ENCODE measurements around the gene IGDCC3.
"Not testable (repeated sequence)": the region's sequence is repeated elsewhere in the genome, so short reads cannot be mapped to it uniquely, and the experiment has no call there.

The IGDCC3 gene

GRCh38 chr15:65406424-65407000 lies 28.7 kb upstream of the IGDCC3 start:
- DNase-seq (ENCODE audit: low spot score) = no peak

- DNase-seq (ENCODE audit: low spot score) = no peak
These were observed 28.1 kb upstream of the IGDCC3 start for GRCh38 chr15:65405791-65406423.

GRCh38 chr15:65404186-65404872 lies 26.5 kb upstream of the IGDCC3 start:
- DNase-seq (ENCODE audit: low spot score) = no peak

GRCh38 chr15:65402961-65403360 lies 25.2 kb upstream of the IGDCC3 start:
- no peak for DNase-seq (ENCODE audit: low spot score)

- no peak for DNase-seq (ENCODE audit: low spot score)
These were observed 23.9 kb upstream of the IGDCC3 start for GRCh38 chr15:65401611-65402240.

- DNase-seq (ENCODE audit: low spot score) = no peak
These were observed 23.2 kb upstream of the IGDCC3 start for GRCh38 chr15:65400760-65401610.

GRCh38 chr15:65399997-65400396 lies 22.2 kb upstream of the IGDCC3 start:
- DNase-seq (ENCODE audit: low spot score) = no peak

GRCh38 chr15:65399001-65399706 lies 21.4 kb upstream of the IGDCC3 start:
- DNase-seq (ENCODE audit: low spot score) = no peak

GRCh38 chr15:65398486-65398885 lies 20.7 kb upstream of the IGDCC3 start:
- DNase-seq (ENCODE audit: low spot score) = not testable (repeated sequence)

GRCh38 chr15:65396965-65397317 lies 19.1 kb upstream of the IGDCC3 start:
- DNase-seq (ENCODE audit: low spot score) = no peak

- DNase-seq (ENCODE audit: low spot score) = no peak
These were observed 18.6 kb upstream of the IGDCC3 start for GRCh38 chr15:65396283-65396964.

- DNase-seq (ENCODE audit: low spot score) = no peak
These were observed 17.9 kb upstream of the IGDCC3 start for GRCh38 chr15:65395567-65396202.

GRCh38 chr15:65394936-65395335 lies 17.1 kb upstream of the IGDCC3 start:
- no peak for DNase-seq (ENCODE audit: low spot score)

- no peak for DNase-seq (ENCODE audit: low spot score)
These were observed 16.5 kb upstream of the IGDCC3 start for GRCh38 chr15:65394280-65394789.

- no peak for DNase-seq (ENCODE audit: low spot score)
These were observed 15.8 kb upstream of the IGDCC3 start for GRCh38 chr15:65393557-65393956.

GRCh38 chr15:65393091-65393490 lies 15.3 kb upstream of the IGDCC3 start:
- no peak for DNase-seq (ENCODE audit: low spot score)

- no peak for DNase-seq (ENCODE audit: low spot score)
These were observed 14.6 kb upstream of the IGDCC3 start for GRCh38 chr15:65392368-65392767.

- DNase-seq (ENCODE audit: low spot score) = no peak
These were observed 13.9 kb upstream of the IGDCC3 start for GRCh38 chr15:65391732-65392131.

GRCh38 chr15:65390447-65390846 lies 12.6 kb upstream of the IGDCC3 start:
- no peak for DNase-seq (ENCODE audit: low spot score)

GRCh38 chr15:65389226-65389625 lies 11.4 kb upstream of the IGDCC3 start:
- no peak for DNase-seq (ENCODE audit: low spot score)

All from CD4-positive, alpha-beta T cell treated with Interleukin-6 at 100 ng/mL for 8 hours (primary cell).